HUDEP-2 (cell line): ENCODE data around the gene HDDC3.
A peak's percentile ranks its signal among the peaks of the same experiment; 100 is the strongest.
"Not testable (repeated sequence)": the region's sequence is repeated elsewhere in the genome, so short reads cannot be mapped to it uniquely, and the experiment has no call there.

ENCODE experiments used
- DNase-seq, 76 experiments: peaks; one replicate each; lab custom pipeline; 2025; ENCODE audit not compliant: unreplicated experiment in 76 of 76; lab: John Stamatoyannopoulos, UW

Gene HDDC3

DNA sequence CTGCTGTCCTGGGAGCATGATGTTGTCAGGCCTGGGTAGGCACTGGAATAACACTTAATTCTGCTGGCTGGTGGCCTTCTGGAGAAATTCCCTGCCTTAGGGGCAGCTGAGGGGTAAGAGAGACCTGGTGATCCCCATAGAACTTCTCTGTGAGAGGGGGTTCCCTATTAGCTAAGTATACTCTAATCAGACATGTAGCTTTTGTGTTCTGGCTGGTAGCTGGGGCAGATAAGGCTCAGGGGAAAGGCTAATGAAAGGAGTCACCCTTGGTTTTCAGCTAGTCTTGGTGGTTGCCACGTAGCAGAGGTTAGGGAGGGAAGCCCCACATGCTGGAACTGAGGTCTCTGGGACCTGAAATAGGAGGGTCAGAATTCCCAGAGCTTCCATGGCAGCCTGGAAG is 952 bp upstream of the HDDC3 start:
- peak in 50 of 76 experiments; percentile 4 to 67 (median 36) for DNase-seq

DNA sequence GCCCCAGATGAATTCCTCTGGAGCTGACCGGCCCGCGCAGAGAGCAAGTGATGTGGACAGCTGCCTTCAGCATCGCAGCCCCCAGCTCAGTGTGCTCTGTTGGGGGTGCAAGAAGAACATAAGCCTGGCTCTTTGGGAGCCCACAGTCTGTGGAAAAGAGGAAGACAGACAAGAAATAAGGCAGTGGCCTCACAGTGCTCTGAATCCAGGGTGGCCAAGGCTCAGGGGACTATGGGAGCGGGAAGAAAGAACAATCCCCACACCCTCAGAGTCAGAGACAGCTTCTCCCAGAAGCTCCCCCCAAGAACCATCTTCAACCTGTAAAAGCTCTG is 277 bp upstream of the HDDC3 start:
- no peak for DNase-seq

DNA sequence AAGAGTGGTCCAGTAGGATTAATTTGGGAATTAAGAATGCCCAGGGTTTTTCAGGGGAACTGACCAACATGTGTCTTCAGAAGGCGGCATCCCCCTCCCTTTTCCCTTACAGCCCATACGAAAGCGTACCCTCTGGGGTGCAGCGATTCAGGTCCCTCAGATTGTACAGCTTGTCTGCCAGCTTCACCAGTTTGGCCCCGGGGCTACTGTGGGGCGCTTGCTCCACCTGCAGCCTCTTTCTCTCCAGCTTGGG is 848 bp downstream of the HDDC3 start:
- no peak for DNase-seq

DNA sequence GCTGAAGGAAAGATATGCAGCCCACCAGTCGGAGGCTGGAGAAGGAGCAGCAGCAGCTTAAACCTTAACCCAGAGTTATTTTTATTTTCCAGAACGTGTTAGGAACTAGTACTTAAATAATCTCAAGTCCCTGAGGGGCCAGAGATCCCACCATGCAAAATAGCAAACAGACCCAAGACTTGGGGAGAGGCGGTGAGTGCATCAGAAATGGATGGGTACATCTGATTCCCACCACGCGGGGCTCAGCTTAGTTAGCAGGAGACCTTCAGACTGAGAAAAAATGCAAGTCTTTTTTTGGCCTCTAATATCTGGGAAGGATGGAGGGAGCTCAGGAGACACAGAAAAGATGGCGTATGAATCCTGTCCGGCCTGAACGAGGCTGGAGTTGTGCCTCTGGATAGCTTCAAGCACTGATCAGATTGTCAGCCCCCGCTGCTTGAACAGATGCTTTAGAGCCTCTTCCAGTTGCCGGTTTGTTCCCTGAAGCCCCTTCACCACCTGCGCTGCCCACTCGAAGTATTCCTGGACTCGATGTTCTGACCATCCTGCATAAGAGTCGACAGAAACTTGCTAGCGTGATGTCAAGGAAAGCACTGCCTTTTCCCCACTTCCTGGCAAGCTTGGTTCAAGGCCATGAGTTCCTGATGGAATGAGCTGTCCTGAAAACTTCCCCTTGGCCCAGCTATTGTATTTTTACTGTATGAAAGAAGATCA is 1.3 kb downstream of the HDDC3 start:
- peak in 1 of 76 experiments; percentile 28 for DNase-seq

DNA sequence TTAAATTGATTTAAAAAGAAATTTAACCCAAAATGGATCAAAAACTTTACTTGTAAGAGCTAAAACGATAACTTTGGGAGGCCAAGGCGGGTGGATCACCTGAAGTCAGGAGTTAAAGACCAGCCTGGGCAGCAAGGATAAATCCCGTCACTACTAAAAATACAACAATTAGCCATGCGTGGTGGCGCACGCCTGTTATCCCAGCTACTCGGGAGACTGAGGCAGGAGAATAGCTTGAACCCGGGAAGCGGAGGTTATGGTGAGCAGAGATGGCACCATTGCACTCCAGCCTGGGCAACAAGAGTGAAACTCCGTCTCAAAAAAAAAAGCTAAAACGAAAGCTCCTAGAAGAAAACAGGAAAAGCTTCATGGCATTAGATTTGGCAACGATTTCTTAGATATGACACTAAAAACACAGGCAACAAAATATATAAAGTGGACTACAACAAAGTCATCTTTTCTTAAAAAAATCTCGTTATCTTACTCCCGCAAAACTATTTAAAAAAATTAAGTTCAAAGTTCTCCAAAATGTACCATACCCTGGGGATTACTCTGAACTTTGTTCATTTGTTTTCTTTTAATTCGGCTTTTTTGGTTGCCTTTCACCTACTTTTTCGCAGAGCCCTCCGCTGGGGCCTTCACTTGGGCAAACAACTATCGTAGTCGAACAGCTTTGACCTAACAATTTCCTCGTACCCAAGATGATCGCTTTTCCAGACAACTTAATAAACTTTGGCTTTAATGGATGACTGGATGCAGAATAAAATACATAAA is 2.9 kb downstream of the HDDC3 start:
- DNase-seq, result peak in 1 of 76 experiments; percentile 51

DNA sequence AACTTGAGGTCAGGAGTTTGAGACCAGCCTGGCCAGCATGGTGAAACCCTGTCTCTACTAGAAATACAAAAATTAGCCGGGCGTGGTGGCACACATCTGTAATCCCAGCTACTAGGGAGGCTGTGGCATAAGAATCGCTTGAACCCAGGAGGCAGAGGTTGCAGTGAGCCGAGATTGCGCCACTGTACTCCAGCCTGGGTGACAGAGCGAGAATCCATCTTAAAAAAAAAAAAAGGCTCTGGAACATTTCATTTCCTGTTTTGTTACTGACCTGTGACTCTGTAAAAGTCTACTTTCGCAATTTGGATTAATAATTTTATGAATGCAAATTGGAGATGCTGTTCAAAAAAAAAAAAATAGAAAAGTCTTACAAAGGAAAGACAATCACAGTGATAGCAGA is 4.2 kb downstream of the HDDC3 start:
- DNase-seq, result not testable (repeated sequence)

DNA sequence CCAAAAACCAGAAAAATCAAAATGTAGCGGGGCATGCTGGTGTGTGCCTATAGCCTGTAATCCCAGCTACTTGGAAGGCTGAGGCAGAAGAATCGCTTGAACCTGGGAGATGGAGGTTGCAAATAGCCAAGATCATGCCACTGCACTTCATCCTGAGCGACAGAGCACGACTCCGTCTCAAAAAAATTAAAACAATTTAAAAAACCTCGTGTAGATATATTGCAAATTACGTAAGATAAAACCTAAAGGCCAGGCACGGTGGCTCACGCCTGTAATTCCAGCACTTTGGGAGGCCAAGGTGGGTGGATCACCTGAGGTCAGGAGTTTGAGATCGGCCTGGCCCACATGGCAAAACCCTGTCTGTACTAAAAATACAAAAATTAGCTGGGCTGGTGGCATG is 5.6 kb downstream of the HDDC3 start:
- not testable (repeated sequence) for DNase-seq

DNA sequence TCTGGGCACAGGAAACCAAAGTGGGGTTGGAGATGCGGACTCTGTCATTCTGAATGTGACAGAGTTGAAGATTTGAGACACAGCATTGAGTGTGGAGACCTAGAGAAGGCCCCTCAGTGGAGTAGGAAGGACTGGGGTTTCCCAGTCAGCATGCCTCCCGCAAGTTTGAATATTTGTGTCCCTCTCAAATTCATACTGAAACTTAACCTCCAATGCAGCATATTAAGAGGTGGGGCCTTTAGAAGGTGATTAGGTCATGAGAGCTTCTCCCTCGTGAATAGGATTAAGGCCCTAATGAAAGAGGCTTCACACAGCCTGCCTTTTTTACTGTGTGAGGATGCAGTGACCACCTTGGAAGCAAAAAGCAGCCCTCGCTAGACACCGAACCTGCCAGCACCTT is 8.0 kb downstream of the HDDC3 start:
- DNase-seq, result no peak

DNA sequence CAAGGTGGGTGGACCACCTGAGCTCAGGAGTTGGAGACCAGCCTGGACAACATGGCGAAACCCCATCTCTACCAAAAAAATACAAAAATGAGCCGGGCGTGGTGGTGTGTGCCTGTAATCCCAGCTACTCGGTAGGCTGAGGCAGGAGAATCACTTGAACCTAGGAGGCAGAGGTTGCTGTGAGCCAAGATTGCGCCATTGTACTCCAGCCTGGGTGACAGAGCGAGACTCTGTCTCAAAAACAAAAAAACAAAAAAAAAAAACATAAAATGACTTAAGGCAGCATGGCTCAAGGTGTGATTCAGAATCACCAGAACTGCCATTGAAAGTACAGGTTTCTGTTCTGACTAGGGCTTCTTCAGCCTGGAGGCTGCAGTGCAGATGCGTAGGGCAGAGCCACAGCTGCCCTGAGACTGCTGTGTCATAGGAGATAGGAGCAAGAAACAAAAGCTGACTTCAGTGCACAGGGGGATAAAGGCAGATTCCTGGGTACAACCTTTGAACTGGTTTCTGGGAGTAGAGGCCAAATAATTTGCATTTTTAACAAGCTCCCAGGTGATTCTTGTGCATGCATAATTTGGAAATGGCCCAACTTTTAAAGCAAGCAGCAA is 9.5 kb downstream of the HDDC3 start:
- peak in 8 of 76 experiments; percentile 5 to 38 (median 18) for DNase-seq

DNA sequence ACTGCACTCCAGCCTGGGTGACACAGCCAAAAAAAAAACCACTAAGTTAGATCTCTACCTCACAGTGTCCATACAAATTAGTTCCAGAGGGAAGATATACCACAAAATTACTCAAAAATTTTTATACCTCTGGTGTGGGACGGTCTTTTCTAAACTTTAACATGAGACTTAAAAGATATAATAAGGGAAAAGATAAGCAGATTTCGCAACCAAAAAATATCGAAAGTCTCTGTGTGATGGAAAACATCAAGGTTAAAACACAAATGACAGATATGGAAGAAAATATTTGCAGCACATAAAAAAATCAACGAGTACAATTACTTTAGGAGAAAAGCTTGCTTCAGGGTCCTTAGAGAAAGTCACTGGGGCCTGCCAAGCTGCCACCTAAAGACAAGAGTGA is 10.5 kb downstream of the HDDC3 start:
- no peak for DNase-seq

DNA sequence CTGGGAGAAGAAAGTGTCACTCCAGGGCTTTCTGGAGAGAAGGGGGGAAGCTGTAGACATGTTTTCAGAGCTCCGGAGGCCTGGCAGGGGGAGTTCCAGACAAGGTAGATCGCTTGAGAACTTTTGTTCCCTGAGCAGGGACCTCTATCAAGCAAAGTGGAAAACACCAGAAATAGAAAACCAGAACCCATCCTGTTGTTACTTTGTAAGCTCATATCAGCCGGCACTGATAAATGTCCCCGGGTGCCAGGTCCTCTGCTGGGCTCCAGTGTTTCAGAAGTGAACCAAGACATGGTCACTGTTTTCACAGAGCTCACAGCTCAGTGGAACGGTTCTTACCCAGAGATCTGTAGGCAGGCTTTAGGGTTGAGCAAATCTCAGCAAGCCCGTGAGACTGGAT is 13.5 kb downstream of the HDDC3 start:
- no peak for DNase-seq

DNA sequence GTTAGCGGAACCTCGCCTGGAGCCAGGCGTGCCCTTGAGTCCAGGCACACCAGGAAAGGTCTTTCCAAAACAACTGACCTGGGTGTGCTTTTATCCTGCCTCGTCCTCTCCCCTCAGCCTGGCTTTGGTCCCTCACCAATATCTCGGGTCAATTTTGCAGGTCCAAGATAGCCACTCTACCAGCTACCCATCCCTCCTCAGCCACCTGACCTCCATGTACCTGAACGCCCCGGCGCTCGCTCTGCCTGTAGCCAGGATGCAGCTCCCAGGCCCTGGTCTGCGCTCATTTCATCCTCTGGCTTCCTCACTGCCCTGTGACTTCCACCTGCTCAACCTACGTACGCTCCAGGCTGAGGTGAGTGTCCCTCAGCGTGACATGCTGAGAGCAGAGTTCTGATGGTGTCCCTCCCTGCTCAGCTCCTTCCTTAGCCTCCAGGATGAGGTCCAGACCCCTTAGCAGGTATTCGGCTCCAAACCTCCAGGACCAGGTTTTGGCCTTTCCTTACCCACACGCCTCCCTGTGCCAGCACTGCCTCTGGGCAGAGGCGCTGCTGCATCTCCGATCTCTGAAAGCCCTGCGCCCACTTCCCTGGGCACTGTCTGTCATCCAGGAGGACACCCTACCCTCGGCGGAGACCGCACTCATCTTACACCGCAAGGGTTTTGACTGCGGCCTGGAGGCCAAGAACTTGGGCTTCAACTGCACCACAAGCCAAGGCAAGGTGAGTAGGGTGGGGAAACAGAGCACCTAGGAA is 14.1 kb downstream of the HDDC3 start:
- DNase-seq, result no peak

DNA sequence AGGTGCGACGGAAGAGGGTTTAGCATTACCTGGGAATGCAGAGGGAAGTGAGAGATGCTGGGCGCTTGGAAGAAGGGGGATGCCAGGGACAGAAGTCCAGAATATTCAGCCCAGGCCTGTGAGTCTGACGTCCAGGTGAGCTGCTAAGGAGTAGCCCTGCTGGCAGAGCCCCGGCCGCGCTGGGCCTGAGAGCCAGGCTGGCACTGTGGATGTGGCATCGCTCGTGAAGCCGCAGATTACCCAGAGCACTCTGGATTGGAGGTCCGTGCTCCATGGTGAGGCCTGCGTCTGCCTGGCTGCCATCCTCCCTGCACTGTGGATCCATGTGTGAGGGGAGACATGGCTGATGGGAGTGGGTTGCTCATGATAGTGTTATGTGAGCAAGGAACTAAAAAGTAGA is 14.8 kb downstream of the HDDC3 start:
- DNase-seq, result no peak

DNA sequence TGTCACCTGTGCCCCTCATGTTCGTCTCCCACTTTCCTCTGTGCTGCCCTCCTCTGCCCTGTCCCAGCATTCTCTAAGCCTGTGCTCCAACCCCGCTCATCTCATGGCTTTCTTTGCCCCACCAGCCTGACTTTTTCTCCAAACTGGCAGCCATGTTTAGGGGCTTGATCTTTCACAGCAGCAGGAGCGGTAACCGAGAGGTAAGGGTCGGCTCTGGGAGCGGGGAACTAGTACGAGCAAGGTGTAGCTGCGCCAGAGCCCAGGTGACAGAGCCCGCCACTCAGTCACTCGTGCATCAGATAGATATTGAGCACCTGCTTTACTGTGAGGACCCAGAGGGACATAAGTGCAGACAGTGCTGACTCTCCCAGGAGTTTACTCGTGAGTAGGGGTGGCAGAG is 15.9 kb downstream of the HDDC3 start:
- DNase-seq, result no peak

DNA sequence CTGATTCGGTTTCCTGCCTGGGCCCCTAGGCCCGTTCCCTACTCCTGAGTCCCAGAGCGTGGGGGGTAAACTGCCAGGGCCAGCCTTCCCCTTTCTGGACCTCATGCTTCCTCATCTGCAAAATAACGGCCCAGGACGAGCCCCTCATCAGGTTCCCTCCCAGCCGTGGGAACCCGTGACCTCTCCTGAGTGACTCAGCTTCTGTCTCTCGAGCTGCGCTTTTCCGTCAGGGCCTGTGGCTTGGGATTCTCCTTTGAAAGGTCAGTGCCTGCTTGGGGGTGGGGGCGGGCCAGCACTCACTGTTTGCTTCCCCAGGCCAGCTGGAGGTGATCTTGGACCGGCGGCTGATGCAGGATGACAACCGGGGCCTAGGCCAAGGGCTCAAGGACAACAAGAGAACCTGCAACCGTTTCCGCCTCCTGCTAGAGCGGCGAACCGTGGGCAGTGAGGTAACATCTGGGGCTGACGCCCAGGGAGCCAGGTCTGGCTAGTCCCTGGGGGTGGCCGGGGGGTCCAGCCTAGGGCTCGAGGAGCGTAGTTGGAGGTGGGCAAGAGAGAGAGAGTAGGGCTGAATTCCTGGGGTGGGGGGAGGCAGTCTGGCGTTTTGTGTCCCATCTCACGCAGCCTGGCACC is 16.4 kb downstream of the HDDC3 start:
- DNase-seq, result no peak

DNA sequence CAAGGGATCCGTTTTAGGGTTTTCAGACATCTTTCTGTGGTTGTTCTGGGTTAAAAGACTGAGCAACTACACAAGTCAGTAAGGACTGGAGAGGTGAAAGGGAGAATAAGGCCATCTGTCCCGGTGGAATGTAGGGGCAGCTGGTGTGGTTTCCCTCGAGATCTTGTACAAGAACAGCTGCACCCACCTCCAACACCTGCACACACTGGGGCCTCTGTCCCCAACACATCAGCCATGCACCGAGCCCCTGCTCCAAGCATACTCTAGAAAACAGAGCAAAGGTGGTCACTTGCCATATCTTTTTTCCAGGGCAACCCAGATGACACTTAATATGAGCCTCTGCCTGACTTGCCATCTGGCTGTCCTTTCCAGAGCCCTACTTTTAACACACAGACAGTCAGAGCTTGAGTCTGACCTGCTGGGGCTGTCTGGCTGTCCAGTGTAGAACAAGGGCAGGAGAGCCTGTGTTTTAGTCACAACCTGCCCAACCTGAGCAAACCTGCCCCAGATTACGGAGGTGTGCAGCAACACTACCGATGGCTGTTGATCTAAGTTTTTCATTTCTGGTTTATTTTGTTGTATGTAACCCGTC is 17.0 kb downstream of the HDDC3 start:
- no peak for DNase-seq

DNA sequence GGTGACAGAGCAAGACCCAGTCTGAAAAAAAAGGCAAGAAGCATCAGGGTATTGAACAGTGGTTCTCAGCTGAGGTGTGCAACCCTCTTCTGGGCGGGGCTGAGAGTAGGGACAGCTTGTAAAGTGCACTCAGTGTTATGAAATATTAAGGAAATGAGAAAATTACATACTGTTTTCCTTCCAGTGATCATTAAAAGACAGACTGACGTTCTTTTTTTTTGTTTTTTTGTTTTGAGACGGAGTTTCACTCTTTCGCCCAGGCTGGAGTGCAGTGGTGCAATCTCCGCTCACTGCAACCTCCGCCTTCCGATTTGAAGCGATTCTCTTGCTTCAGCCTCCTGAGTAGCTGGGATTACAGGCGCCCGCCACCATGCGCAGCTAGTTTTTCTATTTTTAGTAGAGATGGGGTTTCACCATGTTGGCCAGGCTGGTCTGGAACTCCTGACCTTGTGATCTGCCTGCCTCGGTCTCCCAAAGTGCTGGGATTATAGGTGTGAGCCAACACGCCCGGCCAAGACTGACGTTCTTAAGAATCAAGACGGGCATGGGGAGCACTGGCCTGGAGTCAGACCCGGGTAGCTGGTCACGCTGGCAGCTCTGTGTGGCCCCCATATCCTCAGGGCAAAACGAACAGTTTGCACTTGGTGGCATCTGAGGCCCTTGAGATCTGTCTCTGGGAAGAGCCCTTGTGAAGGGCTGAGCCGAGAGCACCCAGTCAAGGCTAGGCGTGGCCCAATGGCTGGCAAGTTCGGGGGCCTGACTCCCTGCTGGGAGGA is 17.9 kb downstream of the HDDC3 start:
- no peak for DNase-seq

DNA sequence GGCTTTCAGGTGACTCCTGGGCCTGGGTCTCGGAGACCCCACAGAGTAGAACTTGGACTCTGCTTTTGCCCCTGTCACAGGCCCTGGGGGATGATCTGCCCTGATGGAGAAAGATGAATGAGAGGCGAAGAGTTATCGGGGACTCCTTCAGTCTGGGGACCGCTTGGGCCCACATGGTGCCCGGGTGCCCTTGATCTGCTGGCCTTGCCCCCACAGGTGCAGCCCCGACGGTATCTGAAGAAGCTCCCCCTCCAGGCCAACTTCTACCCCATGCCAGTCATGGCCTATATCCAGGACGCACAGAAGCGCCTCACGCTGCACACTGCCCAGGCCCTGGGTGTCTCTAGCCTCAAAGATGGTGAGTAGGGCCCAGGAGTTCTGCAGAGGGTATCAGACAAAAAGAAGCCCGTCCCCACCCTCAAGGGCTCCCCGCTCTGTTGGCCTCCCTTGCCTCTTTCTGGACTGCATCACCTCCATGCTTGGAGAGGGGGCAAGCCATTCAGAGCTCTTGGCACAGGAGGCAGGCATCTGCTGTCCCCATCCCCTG is 18.9 kb downstream of the HDDC3 start:
- no peak for DNase-seq

DNA sequence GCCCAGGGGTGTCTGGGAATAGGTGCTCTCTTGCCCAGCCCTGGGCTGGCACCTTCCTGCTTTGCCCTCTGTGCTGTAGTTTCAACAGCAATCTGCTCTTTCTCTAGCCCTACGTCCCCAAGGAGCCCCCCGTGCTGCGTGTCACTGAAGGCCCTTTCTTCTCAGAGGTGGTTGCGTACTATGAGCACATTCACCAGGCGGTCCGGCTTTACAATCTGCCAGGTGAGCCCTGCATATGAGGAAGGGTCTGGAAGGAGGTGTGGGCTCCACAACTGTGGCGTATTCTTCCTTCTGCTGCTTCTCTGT is 19.6 kb downstream of the HDDC3 start:
- DNase-seq, result no peak
